Chondrocyte (in vitro differentiated cells): Measurements from ENCODE around the gene SRCAP. TPM values are rescaled to one million over a fixed set of nuclear protein-coding genes. Genes with fewer than 3 reads are reported as not detected.

Experiments
- DNase-seq: peaks from one replicate; pipeline ENCODE4 v3.0.0; 2021; ENCODE audit warnings: mixed read lengths, low spot score
- H3K27ac Mint-ChIP-seq: one replicate; pipeline ENCODE4 v1.8.0; 2021; ENCODE audit warnings: mild to moderate bottlenecking, moderate library complexity, mixed read lengths; ENCODE audit not compliant: unreplicated experiment
- H3K27me3 Mint-ChIP-seq: 2 replicates; pipeline ENCODE4 v1.8.0; 2021; ENCODE audit warnings: low read depth, mixed read lengths
- H3K36me3 Mint-ChIP-seq: 2 replicates; pipeline ENCODE4 v1.8.0; 2021; ENCODE audit warnings: low read depth, mixed read lengths
- H3K4me1 Mint-ChIP-seq: 2 replicates; pipeline ENCODE4 v1.8.0; 2021; ENCODE audit warnings: low read depth, mild to moderate bottlenecking, mixed read lengths
- H3K4me3 Mint-ChIP-seq: one replicate; pipeline ENCODE4 v1.8.0; 2021; ENCODE audit warnings: mild to moderate bottlenecking, moderate library complexity, mixed read lengths; ENCODE audit not compliant: unreplicated experiment
- H3K9me3 Mint-ChIP-seq: 2 replicates; pipeline ENCODE4 v1.8.0; 2021; ENCODE audit warnings: low read depth, mixed read lengths
- CTCF ChIP-seq: fragments of 200-600 bp; sonication (generic); IDR thresholded peaks from 2 replicates; pipeline ENCODE4 v1.5.0; 2021; ENCODE audit warnings: antibody characterized with exemption, mild to moderate bottlenecking, moderate library complexity
- total RNA-seq: library from RNA; stranded (reverse); gene quantifications from 3 replicates; pipeline ENCODE4 v1.2.1, GENCODE V29; 2021

SRCAP gene
- total RNA-seq, 1 donor from 2014 or later = 49.2 TPM

- no peak for TF ChIP-seq CTCF
- Mint-ChIP-seq H3K4me1 (no peaks in the 10 kb centered on the region), H3K9me3 (no peaks in the 10 kb centered on the region), H3K27ac (no peak overlapping the region), H3K4me3 (no peak overlapping the region), H3K27me3 (no peaks in the 10 kb centered on the region), H3K36me3 (peaks cover 44% of the 10 kb centered on the region)
- peak; percentile 61 for DNase-seq
These were observed 23.9 kb downstream of the SRCAP start for GRCh38 chr16:30722916-30723315.

DNA sequence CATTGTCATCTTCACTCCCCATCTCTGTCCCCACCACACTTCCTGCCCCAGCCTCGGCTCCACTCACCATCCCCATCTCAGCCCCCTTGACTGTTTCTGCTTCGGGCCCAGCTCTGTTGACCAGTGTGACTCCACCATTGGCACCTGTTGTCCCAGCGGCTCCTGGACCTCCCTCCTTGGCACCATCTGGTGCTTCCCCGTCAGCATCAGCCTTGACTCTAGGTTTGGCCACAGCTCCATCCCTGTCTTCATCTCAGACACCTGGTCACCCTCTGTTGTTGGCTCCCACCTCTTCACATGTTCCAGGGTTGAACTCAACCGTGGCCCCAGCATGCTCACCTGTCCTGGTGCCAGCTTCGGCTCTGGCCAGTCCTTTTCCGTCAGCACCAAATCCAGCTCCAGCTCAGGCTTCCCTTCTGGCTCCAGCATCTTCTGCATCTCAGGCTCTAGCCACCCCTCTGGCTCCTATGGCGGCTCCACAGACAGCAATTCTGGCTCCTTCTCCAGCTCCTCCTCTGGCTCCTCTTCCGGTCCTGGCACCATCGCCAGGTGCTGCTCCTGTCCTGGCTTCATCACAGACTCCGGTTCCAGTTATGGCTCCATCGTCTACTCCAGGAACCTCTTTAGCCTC is 24.9 kb downstream of the SRCAP start:
- H3K27ac Mint-ChIP-seq = no peak overlapping the region
- no peak overlapping the region for H3K4me3 Mint-ChIP-seq
- H3K4me1 Mint-ChIP-seq = no peaks in the 10 kb centered on the region
- peaks cover 47% of the 10 kb centered on the region for H3K36me3 Mint-ChIP-seq
- H3K27me3 Mint-ChIP-seq = no peaks in the 10 kb centered on the region
- no peak for TF ChIP-seq CTCF
- peak; percentile 72 for DNase-seq
- H3K9me3 Mint-ChIP-seq = no peaks in the 10 kb centered on the region

DNA sequence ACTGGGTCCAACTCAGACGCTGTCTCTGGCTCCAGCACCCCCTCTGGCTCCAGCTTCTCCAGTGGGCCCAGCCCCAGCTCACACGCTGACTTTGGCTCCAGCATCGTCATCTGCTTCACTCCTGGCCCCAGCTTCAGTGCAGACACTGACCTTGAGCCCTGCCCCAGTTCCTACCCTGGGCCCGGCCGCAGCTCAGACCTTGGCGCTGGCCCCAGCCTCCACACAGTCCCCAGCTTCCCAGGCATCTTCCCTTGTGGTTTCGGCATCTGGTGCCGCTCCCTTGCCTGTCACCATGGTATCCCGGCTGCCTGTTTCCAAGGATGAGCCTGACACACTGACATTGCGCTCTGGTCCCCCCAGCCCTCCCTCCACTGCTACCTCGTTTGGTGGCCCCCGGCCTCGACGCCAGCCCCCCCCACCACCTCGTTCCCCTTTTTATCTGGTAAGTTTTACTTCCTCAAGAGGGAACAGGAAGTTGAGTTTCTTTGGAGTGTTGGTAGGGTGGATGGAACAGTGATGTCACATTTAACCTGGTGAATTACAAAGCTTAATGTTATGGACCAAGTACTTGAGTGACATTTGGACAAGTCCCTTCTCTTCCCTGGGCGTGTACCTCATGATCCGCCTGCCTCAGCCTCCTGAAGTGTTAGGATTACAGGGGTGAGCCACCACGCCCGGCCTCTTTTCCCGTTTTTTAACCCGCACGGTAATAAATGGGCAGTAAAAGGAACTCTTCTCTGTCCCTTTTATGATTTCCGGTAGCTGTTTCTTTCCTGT is 25.9 kb downstream of the SRCAP start:
- peaks cover 52% of the 10 kb centered on the region for H3K36me3 Mint-ChIP-seq
- no peaks in the 10 kb centered on the region for H3K4me1 Mint-ChIP-seq
- no peaks in the 10 kb centered on the region for H3K27me3 Mint-ChIP-seq
- no peak overlapping the region for H3K27ac Mint-ChIP-seq
- H3K9me3 Mint-ChIP-seq = no peaks in the 10 kb centered on the region
- TF ChIP-seq CTCF = no peak
- DNase-seq = peak; percentile 64
- H3K4me3 Mint-ChIP-seq = no peak overlapping the region

GRCh38 chr16:30725418-30725792 is 26.4 kb downstream of the SRCAP start:
- H3K4me3 Mint-ChIP-seq = no peak overlapping the region
- peaks cover 46% of the 10 kb centered on the region for H3K36me3 Mint-ChIP-seq
- peak; percentile 13 for DNase-seq
- H3K9me3 Mint-ChIP-seq = no peaks in the 10 kb centered on the region
- no peak for TF ChIP-seq CTCF
- H3K27ac Mint-ChIP-seq = no peak overlapping the region
- H3K27me3 Mint-ChIP-seq = no peaks in the 10 kb centered on the region
- no peaks in the 10 kb centered on the region for H3K4me1 Mint-ChIP-seq

- peaks cover 34% of the 10 kb centered on the region for H3K36me3 Mint-ChIP-seq
- no peak for DNase-seq
- peak overlapping the region; percentile 5 for H3K27ac Mint-ChIP-seq
- no peak for TF ChIP-seq CTCF
- H3K9me3 Mint-ChIP-seq = no peaks in the 10 kb centered on the region
- no peak overlapping the region for H3K4me3 Mint-ChIP-seq
- H3K27me3 Mint-ChIP-seq = no peaks in the 10 kb centered on the region
- H3K4me1 Mint-ChIP-seq = no peaks in the 10 kb centered on the region
These were observed 29.4 kb downstream of the SRCAP start for GRCh38 chr16:30728321-30728720.
